ENCODE data around the gene C10orf120.

C10orf120 gene

GRCh38 chr10:122703483-122704448, 4.1 kb upstream of the C10orf120 start:
- ATAC-seq = no peak

- ATAC-seq = no peak
These were observed 2.6 kb upstream of the C10orf120 start for GRCh38 chr10:122702275-122702674.

GRCh38 chr10:122701652-122702051, 2.0 kb upstream of the C10orf120 start:
- ATAC-seq = no peak

- no peak for ATAC-seq
These were observed 3.0 kb downstream of the C10orf120 start for GRCh38 chr10:122696687-122697086.

- no peak for ATAC-seq
These were observed 6.9 kb downstream of the C10orf120 start for GRCh38 chr10:122692744-122693143.

GRCh38 chr10:122689146-122689820, 10.4 kb downstream of the C10orf120 start:
- no peak for ATAC-seq

- no peak for ATAC-seq
These were observed 11.2 kb downstream of the C10orf120 start for GRCh38 chr10:122688293-122688989.

- no peak for ATAC-seq
These were observed 17.1 kb downstream of the C10orf120 start for GRCh38 chr10:122682522-122682921.

GRCh38 chr10:122678266-122678665, 21.4 kb downstream of the C10orf120 start:
- no peak for ATAC-seq

GRCh38 chr10:122675278-122675677, 24.4 kb downstream of the C10orf120 start:
- ATAC-seq = no peak

GRCh38 chr10:122674781-122675180, 24.9 kb downstream of the C10orf120 start:
- no peak for ATAC-seq

GRCh38 chr10:122673731-122674130, 25.9 kb downstream of the C10orf120 start:
- ATAC-seq = no peak

GRCh38 chr10:122673269-122673668, 26.4 kb downstream of the C10orf120 start:
- ATAC-seq = no peak

GRCh38 chr10:122672655-122673054, 27.0 kb downstream of the C10orf120 start:
- no peak for ATAC-seq

- ATAC-seq = no peak
These were observed 28.3 kb downstream of the C10orf120 start for GRCh38 chr10:122671355-122671754.

GRCh38 chr10:122669842-122670241, 29.8 kb downstream of the C10orf120 start:
- ATAC-seq = no peak

GRCh38 chr10:122669045-122669444, 30.6 kb downstream of the C10orf120 start:
- ATAC-seq = no peak

- no peak for ATAC-seq
These were observed 33.7 kb downstream of the C10orf120 start for GRCh38 chr10:122665946-122666345.

- ATAC-seq = no peak
These were observed 34.3 kb downstream of the C10orf120 start for GRCh38 chr10:122665329-122665860.

GRCh38 chr10:122664501-122664900, 35.1 kb downstream of the C10orf120 start:
- no peak for ATAC-seq

- ATAC-seq = no peak
These were observed 36.0 kb downstream of the C10orf120 start for GRCh38 chr10:122663516-122664130.

GRCh38 chr10:122662231-122662630, 37.4 kb downstream of the C10orf120 start:
- ATAC-seq = no peak
